Calu3 (cell line): ENCODE results near the gene CFI. TPM values are rescaled to one million over a fixed set of nuclear protein-coding genes. Genes with fewer than 3 reads are reported as not detected.
"Not testable (repeated sequence)": the region's sequence is repeated elsewhere in the genome, so short reads cannot be mapped to it uniquely, and the experiment has no call there.

Source experiments
- BruUV-seq: library from RNA; stranded (reverse); fragments of 400-500 nt; replicated peaks from 2 replicates; lab custom pipeline; 2021; lab: Mats Ljungman, UMichigan
- CTCF ChIA-PET: fragments of 300-600 bp; sonication (Branson Sonifier 250); formaldehyde crosslinking; loops from one replicate; lab custom pipeline; 2022; ENCODE audit warnings: antibody characterized with exemption; lab: Charles Lee
- DNase-seq: peaks from one replicate; pipeline ENCODE4 v3.0.0; 2022
- H3K27ac Mint-ChIP-seq: one replicate; pipeline ENCODE4 v1.8.0; 2022; ENCODE audit warnings: mixed read lengths; ENCODE audit not compliant: unreplicated experiment
- H3K27me3 Mint-ChIP-seq: one replicate; pipeline ENCODE4 v1.8.0; 2022; ENCODE audit warnings: mixed read lengths; ENCODE audit not compliant: unreplicated experiment
- H3K36me3 Mint-ChIP-seq: one replicate; pipeline ENCODE4 v1.8.0; 2022; ENCODE audit warnings: mild to moderate bottlenecking, moderate library complexity, mixed read lengths; ENCODE audit not compliant: insufficient read depth, unreplicated experiment
- H3K4me1 Mint-ChIP-seq: one replicate; pipeline ENCODE4 v1.8.0; 2022; ENCODE audit warnings: mild to moderate bottlenecking, low read depth, mixed read lengths; ENCODE audit not compliant: unreplicated experiment
- H3K4me3 Mint-ChIP-seq: one replicate; pipeline ENCODE4 v1.8.0; 2022; ENCODE audit warnings: mild to moderate bottlenecking, low read depth, moderate library complexity, mixed read lengths; ENCODE audit not compliant: unreplicated experiment
- H3K9me3 Mint-ChIP-seq: one replicate; pipeline ENCODE4 v1.8.0; 2022; ENCODE audit warnings: low read depth, mixed read lengths; ENCODE audit not compliant: unreplicated experiment
- intact Hi-C: fragments of 100-400 bp; cut with micrococcal nuclease; formaldehyde crosslinking; loops from one replicate; pipeline ENCODE4 v1.10.0; 2022; ENCODE audit not compliant: unreplicated experiment
- total RNA-seq: library from RNA; stranded (reverse); gene quantifications from 2 replicates; pipeline ENCODE4 v1.2.3, GENCODE V29; 2022
- TF ChIP-seq, protein P1 (sequence below): fragments of 200-600 bp; IDR thresholded peaks from one replicate; pipeline ENCODE4 v1.8.0; 2022; ENCODE audit warnings: antibody characterized with exemption; ENCODE audit not compliant: unreplicated experiment

The CFI gene
- total RNA-seq, 1 experiment from 2014 or later = 25.8 TPM

DNA sequence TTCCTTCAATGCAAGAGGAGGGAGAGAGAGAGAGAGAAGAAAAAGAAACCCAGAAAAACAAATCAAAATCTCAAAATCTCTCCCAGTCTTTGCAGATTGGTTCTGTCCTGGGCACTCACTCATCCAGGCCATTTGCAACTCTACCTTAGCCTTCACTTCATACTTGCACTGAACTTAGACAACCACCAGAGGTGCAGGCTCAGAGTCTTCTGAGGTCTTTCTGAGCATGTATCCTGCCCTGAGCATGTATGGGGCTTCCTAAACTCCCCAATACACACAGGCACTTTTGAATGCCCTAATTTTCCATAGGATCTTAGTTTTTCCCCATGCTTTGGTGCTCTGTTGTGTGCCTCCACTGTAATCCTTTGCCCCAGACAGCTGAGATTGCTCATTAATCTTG lies 2.9 kb downstream of the CFI start:
- TF ChIP-seq, protein P1, sequence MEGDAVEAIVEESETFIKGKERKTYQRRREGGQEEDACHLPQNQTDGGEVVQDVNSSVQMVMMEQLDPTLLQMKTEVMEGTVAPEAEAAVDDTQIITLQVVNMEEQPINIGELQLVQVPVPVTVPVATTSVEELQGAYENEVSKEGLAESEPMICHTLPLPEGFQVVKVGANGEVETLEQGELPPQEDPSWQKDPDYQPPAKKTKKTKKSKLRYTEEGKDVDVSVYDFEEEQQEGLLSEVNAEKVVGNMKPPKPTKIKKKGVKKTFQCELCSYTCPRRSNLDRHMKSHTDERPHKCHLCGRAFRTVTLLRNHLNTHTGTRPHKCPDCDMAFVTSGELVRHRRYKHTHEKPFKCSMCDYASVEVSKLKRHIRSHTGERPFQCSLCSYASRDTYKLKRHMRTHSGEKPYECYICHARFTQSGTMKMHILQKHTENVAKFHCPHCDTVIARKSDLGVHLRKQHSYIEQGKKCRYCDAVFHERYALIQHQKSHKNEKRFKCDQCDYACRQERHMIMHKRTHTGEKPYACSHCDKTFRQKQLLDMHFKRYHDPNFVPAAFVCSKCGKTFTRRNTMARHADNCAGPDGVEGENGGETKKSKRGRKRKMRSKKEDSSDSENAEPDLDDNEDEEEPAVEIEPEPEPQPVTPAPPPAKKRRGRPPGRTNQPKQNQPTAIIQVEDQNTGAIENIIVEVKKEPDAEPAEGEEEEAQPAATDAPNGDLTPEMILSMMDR = no peak
- intact Hi-C loops = no loop called here
- Mint-ChIP-seq H3K27me3 (no peaks in the 10 kb centered on the region), H3K27ac (no peak overlapping the region), H3K4me1 (peaks cover 25% of the 10 kb centered on the region), H3K9me3 (peaks cover 7% of the 10 kb centered on the region), H3K4me3 (no peak overlapping the region), H3K36me3 (no peaks in the 10 kb centered on the region)
- CTCF ChIA-PET = no interaction called here
- BruUV-seq = no TSS peak
- DNase-seq = no peak

DNA sequence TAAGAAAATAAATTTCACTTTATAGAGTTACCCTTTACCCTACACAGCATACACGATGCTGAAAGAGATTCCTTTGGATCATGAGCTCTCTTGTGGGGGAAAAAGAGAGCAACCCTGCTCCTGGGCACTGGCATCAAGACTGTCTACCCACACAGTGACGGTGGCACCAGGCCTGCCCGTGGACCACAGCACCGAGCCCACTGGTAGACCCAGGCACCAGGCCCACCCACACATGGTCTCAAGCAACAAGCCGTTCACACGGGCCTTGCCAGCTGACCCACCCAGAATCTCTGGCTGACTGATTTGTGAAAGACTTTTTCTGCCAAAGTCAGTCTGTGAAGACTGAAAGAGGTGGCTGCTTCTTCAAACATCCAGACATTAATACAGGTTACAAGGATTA lies 6.7 kb downstream of the CFI start:
- no TSS peak for BruUV-seq
- intact Hi-C loops = no loop called here
- H3K27ac Mint-ChIP-seq = no peak overlapping the region
- TF ChIP-seq, protein P1 = no peak
- no peaks in the 10 kb centered on the region for H3K27me3 Mint-ChIP-seq
- peaks cover 12% of the 10 kb centered on the region for H3K4me1 Mint-ChIP-seq
- DNase-seq = no peak
- peaks cover 7% of the 10 kb centered on the region for H3K9me3 Mint-ChIP-seq
- CTCF ChIA-PET = no interaction called here
- no peaks in the 10 kb centered on the region for H3K36me3 Mint-ChIP-seq
- H3K4me3 Mint-ChIP-seq = no peak overlapping the region

DNA sequence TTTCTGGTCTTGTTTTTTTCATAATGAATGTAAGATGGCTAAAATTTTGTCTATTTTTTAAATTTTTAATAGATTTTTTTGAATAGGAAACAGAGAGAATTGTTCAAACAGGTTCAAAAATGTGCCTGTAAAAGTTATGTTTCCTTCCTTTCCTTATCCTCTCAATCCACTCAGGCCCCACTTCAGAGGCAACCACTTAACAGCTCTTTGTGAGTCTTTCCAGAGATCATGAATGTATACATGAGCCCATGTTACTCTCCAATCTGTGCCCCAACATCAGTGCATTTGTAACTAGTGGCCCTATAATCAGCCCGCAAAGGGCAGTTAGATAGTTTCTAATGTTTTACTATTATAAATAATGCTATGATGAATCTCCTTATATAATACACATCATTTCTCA lies 14.0 kb downstream of the CFI start:
- no TSS peak for BruUV-seq
- Mint-ChIP-seq H3K4me3 (no peak overlapping the region), H3K27me3 (no peaks in the 10 kb centered on the region), H3K36me3 (no peaks in the 10 kb centered on the region), H3K27ac (no peak overlapping the region), H3K9me3 (no peaks in the 10 kb centered on the region), H3K4me1 (no peaks in the 10 kb centered on the region)
- DNase-seq = no peak
- CTCF ChIA-PET = interaction anchor here (0.5 kb wide), 1 partner anchor 309 kb away, joined by 4 read pairs; no protein-coding TSS in a partner anchor
- TF ChIP-seq, protein P1 = no peak
- intact Hi-C loops = no loop called here

DNA sequence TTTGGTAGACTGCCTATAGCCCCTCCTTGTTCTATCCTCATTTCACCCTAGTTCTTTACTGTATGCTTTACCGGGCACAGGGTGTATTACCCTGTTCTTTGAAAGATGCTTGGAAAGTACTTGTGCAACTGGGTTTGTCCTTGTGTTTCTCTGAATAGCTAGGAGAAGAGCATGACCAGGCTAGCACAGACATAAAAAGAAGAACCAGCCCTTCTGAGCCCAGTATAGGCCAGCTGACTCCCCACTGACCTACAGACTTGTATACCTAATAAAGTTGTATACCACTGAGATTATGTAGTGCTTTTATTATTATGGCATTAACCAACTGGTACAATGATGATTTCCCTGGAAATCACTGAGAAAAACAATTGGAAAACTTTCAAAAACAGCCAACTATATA lies 15.0 kb downstream of the CFI start:
- Mint-ChIP-seq H3K9me3 (no peaks in the 10 kb centered on the region), H3K36me3 (no peaks in the 10 kb centered on the region), H3K4me3 (no peak overlapping the region), H3K27ac (no peak overlapping the region), H3K27me3 (no peaks in the 10 kb centered on the region), H3K4me1 (no peaks in the 10 kb centered on the region)
- no peak for DNase-seq
- CTCF ChIA-PET = no interaction called here
- intact Hi-C loops = no loop called here
- TF ChIP-seq, protein P1 = no peak
- no TSS peak for BruUV-seq

DNA sequence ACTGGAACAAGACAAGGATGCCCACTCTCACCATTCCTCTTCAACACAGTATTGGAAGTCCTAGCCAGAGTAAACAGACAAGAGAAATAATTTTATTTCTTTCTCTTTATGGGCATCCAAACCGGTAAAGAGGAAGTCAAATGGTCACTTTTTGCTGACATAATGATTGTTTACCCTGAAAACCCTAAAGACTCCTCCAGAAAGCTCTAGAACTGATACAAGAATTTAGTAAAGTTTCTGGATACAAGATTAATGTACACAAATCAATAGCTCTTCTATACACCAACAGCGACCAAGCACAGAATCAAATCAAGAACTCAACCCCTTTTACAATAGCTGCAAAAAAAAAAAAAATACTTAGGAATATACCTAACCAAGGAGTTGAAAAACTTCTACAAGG lies 19.7 kb downstream of the CFI start:
- CTCF ChIA-PET = interaction anchor here (0.6 kb wide), 1 partner anchor 21 kb away, joined by 4 read pairs; no protein-coding TSS in a partner anchor
- intact Hi-C loops, H3K4me1 Mint-ChIP-seq, H3K36me3 Mint-ChIP-seq, H3K9me3 Mint-ChIP-seq, H3K4me3 Mint-ChIP-seq, DNase-seq, H3K27ac Mint-ChIP-seq, H3K27me3 Mint-ChIP-seq, BruUV-seq: not testable (repeated sequence)
